Ishikawa (cell line): ENCODE results near the gene NDUFA13.

Experiments used
- CREB1 ChIP-seq: IDR thresholded peaks from 2 replicates; pipeline ENCODE4 v1.6.1; 2012; ENCODE audit warnings: low read depth
- EP300 ChIP-seq: IDR thresholded peaks from 2 replicates; pipeline ENCODE4 v1.6.1; 2012; ENCODE audit warnings: borderline replicate concordance
- FOXM1 ChIP-seq: IDR thresholded peaks from 2 replicates; pipeline ENCODE4 v1.6.1; 2012; ENCODE audit warnings: low read depth, borderline replicate concordance
- RAD21 ChIP-seq: IDR thresholded peaks from 2 replicates; pipeline ENCODE4 v1.6.1; 2012; ENCODE audit warnings: low read depth
- TF ChIP-seq, protein P1 (sequence below): IDR thresholded peaks from 2 replicates; pipeline ENCODE4 v1.6.1; 2012; ENCODE audit warnings: low read depth, mild to moderate bottlenecking

DNA sequence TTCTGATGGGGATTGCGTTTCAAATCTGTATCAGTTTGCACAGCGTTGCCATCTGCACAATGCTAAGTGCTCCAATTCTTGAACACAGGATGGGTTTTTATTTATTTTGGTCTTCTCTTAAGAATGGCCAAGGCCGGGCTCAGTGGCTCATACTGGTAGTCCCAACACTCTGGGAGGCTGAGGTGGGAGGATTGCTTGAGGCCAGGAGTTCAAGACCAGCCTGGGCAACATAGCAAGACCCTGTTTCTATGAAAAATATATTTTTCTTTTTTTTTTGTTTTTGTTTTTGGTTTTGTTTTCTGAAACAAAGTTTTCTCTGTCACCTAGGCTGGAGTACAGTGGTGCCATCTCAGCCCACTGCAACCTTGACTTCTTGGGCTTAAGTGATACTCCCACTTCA is 7.2 kb downstream of the NDUFA13 start:
- TF ChIP-seq CREB1: no peak
- TF ChIP-seq, protein P1, sequence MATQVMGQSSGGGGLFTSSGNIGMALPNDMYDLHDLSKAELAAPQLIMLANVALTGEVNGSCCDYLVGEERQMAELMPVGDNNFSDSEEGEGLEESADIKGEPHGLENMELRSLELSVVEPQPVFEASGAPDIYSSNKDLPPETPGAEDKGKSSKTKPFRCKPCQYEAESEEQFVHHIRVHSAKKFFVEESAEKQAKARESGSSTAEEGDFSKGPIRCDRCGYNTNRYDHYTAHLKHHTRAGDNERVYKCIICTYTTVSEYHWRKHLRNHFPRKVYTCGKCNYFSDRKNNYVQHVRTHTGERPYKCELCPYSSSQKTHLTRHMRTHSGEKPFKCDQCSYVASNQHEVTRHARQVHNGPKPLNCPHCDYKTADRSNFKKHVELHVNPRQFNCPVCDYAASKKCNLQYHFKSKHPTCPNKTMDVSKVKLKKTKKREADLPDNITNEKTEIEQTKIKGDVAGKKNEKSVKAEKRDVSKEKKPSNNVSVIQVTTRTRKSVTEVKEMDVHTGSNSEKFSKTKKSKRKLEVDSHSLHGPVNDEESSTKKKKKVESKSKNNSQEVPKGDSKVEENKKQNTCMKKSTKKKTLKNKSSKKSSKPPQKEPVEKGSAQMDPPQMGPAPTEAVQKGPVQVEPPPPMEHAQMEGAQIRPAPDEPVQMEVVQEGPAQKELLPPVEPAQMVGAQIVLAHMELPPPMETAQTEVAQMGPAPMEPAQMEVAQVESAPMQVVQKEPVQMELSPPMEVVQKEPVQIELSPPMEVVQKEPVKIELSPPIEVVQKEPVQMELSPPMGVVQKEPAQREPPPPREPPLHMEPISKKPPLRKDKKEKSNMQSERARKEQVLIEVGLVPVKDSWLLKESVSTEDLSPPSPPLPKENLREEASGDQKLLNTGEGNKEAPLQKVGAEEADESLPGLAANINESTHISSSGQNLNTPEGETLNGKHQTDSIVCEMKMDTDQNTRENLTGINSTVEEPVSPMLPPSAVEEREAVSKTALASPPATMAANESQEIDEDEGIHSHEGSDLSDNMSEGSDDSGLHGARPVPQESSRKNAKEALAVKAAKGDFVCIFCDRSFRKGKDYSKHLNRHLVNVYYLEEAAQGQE: no peak
- TF ChIP-seq FOXM1: no peak
- TF ChIP-seq EP300: no peak
- TF ChIP-seq RAD21: no peak
